ENCODE results near the gene ADD1. TPM values are rescaled to one million over a fixed set of nuclear protein-coding genes. Genes with fewer than 3 reads are reported as not detected.
"Not testable (repeated sequence)": the region's sequence is repeated elsewhere in the genome, so short reads cannot be mapped to it uniquely, and the experiment has no call there.

Gene ADD1
- total RNA-seq, 6 experiments from 2014 or later: 94.4 to 120 (median 103) TPM

GRCh38 chr4:2958446-2958845 is 114.8 kb downstream of the ADD1 start:
- peaks cover 0 to 26% (median 13%) of the 10 kb centered on the region in 4 donors for H3K4me1 ChIP-seq
- no peaks in the 10 kb centered on the region for H3K9me3 ChIP-seq
- ATAC-seq: no peak
- H3K36me3 ChIP-seq: peaks cover 0 to 33% (median 12%) of the 10 kb centered on the region in 4 donors
- no peak for DNase-seq
- TF ChIP-seq CTCF (IDR thresholded peaks at IDR 0.05) (no peak), POLR2A (IDR thresholded peaks at IDR 0.05) (no peak)
- H3K27me3 ChIP-seq: no peaks in the 10 kb centered on the region
- WGBS (ENCODE audit: insufficient coverage, low coverage, low lambda C conversion rate, missing lambda C conversion rate): 78% methylated on average over 8 of the region's 9 CpGs
- no peak overlapping the region for H3K4me3 ChIP-seq
- intact Hi-C loops (cut with DNase I): no loop called here
- H3K27ac ChIP-seq: no peak overlapping the region

GRCh38 chr4:2960450-2960849 is 116.8 kb downstream of the ADD1 start:
- peaks cover 0 to 18% (median 8%) of the 10 kb centered on the region in 4 donors for H3K4me1 ChIP-seq
- H3K36me3 ChIP-seq: peaks cover 0 to 25% (median 9%) of the 10 kb centered on the region in 4 donors
- H3K4me3 ChIP-seq; H3K9me3 ChIP-seq; H3K27me3 ChIP-seq; intact Hi-C loops (cut with DNase I); H3K27ac ChIP-seq; DNase-seq; ATAC-seq: not testable (repeated sequence)
- 83% methylated on average over 4 of the region's 4 CpGs for WGBS (ENCODE audit: insufficient coverage, low coverage, low lambda C conversion rate, missing lambda C conversion rate)

- no peak for TF ChIP-seq POLR2A (IDR thresholded peaks at IDR 0.05)
- no peak for TF ChIP-seq CTCF (IDR thresholded peaks at IDR 0.05)
- intact Hi-C loops (cut with DNase I): no loop called here
- H3K9me3 ChIP-seq: no peaks in the 10 kb centered on the region
- 51% methylated on average over 3 of the region's 8 CpGs for WGBS (ENCODE audit: insufficient coverage, low coverage, low lambda C conversion rate, missing lambda C conversion rate)
- peak overlapping the region in 2 of 3 donors; percentile 88 to 94 for H3K4me3 ChIP-seq
- no peak for DNase-seq
- H3K36me3 ChIP-seq: peaks cover 0 to 15% (median 2%) of the 10 kb centered on the region in 4 donors
- no peak for ATAC-seq
- H3K4me1 ChIP-seq: peaks cover 0 to 18% (median 8%) of the 10 kb centered on the region in 4 donors
- H3K27me3 ChIP-seq: no peaks in the 10 kb centered on the region
- H3K27ac ChIP-seq: peak overlapping the region in 1 of 3 donors; percentile 85
These were observed 117.8 kb downstream of the ADD1 start for GRCh38 chr4:2961421-2961810.

GRCh38 chr4:2961811-2962441 is 118.3 kb downstream of the ADD1 start:
- WGBS (ENCODE audit: insufficient coverage, low coverage, low lambda C conversion rate, missing lambda C conversion rate): 24% methylated on average over 14 of the region's 14 CpGs
- peaks cover 0 to 10% (median 0%) of the 10 kb centered on the region in 4 donors for H3K36me3 ChIP-seq
- no peaks in the 10 kb centered on the region for H3K9me3 ChIP-seq
- H3K27me3 ChIP-seq: no peaks in the 10 kb centered on the region
- DNase-seq: no peak
- TF ChIP-seq POLR2A (IDR thresholded peaks at IDR 0.05) (no peak), CTCF (IDR thresholded peaks at IDR 0.05) (no peak)
- intact Hi-C loops (cut with DNase I): no loop called here
- peaks cover 0 to 18% (median 8%) of the 10 kb centered on the region in 4 donors for H3K4me1 ChIP-seq
- peak overlapping the region; percentile 65 to 94 (median 88) for H3K4me3 ChIP-seq
- peak overlapping the region in 2 of 3 donors; percentile 52 to 85 for H3K27ac ChIP-seq
- no peak for ATAC-seq

- peak; percentile 28 to 52 (median 46) for ATAC-seq
- 0% methylated on average over 14 of the region's 40 CpGs for WGBS (ENCODE audit: insufficient coverage, low coverage, low lambda C conversion rate, missing lambda C conversion rate)
- no peaks in the 10 kb centered on the region for H3K27me3 ChIP-seq
- H3K9me3 ChIP-seq: no peaks in the 10 kb centered on the region
- H3K4me3 ChIP-seq: peak overlapping the region; percentile 65 to 94 (median 88)
- TF ChIP-seq CTCF (IDR thresholded peaks at IDR 0.05) (no peak), POLR2A (IDR thresholded peaks at IDR 0.05) (no peak)
- peaks cover 0 to 18% (median 8%) of the 10 kb centered on the region in 4 donors for H3K4me1 ChIP-seq
- no peak for DNase-seq
- intact Hi-C loops (cut with DNase I): no loop called here
- H3K36me3 ChIP-seq: peaks cover 0 to 3% (median 0%) of the 10 kb centered on the region in 4 donors
- H3K27ac ChIP-seq: peak overlapping the region; percentile 52 to 85 (median 68)
These were observed 119.0 kb downstream of the ADD1 start for GRCh38 chr4:2962614-2963174.

Measured in right lobe of liver (tissue), 6 donors.